Right kidney (tissue), 1 donor: Measurements from ENCODE around the gene CAPN11.
"Not testable (repeated sequence)": the region's sequence is repeated elsewhere in the genome, so short reads cannot be mapped to it uniquely, and the experiment has no call there.

Experiments used
- DNase-seq: peaks from one replicate; pipeline ENCODE4 v3.0.0-alpha.2; 2016

The CAPN11 gene

DNA sequence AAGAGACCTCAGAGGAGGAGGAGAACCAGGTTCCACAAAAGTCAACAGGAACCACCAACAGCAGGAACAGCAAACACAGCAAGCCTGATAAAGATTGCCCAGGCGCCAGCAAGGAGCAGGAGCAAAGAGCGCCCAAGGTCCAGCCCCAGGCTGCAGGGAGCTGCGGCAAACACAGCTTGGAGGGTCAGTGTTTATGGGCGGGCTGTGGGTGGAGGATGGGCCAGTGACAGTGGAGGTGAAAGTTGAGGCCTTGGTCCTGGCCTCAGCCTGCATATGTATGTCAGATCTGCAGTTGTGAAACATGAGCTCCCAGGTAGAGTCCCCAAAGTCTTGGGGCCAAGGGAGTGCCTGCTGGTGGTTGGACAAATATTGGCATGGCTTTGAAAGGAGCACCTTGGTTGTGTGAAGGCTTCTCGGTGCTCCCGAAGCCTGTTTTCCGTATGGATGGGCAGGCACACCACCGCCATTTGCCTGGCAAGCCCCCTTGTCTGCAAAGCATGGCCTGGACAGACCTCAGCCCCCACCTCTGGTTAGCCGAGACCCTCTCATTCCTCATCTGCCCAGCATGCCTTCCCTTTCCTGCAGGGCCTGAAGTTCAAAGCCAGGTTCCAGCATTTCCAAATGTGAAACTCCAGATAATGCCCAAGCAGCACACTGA, 2.0 kb upstream of the CAPN11 start:
- no peak for DNase-seq

DNA sequence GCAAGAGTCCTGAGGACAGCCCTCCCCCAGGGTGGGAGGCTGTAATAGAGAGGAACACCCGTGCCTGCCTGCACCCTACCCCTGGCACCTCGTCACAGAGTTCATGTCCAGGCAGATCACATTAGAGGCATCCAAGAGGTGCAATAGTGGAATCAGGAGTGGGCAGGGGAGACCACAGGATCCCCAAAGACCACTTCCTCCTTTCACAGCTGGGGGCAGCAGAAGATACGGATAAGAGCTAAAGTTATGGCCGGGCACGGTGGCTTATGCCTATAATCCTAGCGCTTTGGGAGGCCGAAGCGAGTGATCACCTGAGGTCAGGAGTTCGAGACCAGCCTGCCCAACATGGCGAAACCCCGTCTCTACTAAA, 1.5 kb upstream of the CAPN11 start:
- no peak for DNase-seq

DNA sequence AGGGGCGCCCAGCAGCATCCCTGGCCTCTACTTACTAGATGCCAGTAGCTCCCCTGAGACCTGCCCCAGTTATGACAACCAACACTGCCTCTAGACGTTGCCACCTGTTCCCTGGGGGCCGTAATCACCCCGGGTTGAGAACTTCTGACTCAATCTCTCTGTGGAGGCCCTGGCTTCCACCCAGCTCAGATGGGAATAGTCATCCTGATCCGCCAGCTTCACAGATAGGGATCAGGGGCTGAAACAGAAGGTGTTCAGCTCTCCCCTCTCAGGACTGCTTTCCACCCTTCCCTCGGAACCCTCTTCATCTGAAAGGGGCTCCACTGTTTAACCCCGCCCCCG, 3.3 kb downstream of the CAPN11 start:
- no peak for DNase-seq

DNA sequence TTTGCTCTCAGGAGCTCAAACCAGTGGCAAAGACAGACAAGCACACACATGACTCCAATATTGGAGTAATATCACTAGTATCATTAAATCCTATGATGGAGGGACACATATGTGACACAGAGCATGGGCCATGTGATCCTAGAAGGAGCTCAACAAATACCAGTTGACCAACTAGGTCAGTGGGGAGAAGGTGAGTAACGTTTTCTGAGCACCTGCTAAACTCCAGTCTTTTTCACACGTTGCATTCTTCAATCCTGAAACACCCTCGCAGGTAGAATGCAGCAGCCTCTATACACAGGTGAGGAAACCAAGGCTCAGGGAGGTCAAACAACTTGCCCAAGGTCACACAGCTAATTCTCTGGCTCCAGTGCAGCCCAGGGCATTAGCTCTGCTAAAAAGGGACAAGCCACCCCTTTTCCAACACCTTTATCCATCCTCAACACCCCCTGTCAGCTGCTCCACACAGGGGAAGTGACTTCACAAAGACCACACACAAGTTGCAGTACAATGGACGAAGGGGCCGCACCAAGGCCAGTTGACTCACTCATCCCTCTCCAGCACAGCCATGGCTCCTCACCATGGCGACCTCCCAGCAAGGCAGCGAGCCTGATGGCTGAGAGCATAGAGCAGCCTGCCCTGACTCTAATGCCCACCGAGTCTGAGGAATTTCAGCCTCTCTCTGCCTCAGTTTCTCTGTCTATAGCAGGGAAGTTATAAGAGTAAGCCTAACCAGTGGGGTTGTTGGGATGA, 4.4 kb downstream of the CAPN11 start:
- DNase-seq, result no peak

DNA sequence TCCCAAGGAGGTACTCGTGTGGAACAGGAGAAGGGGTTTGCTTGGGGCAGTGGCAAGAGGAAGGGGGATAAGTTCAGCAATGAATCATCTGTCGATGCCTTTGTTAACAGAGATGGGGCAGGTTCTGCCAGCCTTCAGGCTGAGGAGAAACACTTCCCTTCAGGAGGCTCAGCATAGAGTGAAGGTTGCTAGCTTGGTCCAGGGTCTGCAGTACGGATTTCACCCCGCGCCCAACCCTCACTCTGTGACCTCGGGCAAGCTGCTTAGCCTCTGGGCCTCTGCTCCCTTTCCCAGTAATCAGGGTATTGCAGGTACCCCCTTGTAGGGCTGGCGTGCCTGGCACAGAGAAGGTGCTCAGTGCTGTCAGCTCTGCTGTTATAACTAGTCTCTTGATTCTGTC, 7.5 kb downstream of the CAPN11 start:
- DNase-seq, result no peak

DNA sequence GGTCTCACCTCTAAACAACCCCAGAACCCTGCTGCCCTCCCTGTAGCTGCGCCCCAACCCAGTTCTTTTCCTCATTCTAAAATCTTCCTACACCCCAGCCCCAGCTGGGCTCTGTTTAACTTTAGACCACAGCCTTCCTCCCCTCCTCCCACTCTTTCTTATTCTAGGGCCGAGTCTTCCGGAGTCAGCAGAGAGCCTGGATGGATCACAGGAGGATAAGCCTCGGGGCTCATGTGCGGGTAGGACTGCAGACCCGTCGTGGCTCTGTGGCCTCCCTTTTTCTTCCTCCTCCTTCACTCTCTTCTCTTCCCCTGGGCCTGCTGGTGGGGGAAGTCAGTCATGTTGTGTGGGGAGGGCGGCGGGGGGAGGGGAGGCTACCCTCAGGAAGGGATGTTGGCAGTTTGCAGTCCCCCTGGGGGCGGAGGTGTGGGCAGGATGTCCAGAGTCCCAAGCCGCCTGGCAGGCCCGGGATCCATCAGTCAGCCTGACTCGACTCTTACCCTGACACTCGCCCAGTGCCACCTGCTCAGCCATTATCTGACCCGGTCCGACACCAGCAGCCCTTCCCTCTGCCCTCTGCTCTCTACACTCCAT, 8.1 kb downstream of the CAPN11 start:
- no peak for DNase-seq

DNA sequence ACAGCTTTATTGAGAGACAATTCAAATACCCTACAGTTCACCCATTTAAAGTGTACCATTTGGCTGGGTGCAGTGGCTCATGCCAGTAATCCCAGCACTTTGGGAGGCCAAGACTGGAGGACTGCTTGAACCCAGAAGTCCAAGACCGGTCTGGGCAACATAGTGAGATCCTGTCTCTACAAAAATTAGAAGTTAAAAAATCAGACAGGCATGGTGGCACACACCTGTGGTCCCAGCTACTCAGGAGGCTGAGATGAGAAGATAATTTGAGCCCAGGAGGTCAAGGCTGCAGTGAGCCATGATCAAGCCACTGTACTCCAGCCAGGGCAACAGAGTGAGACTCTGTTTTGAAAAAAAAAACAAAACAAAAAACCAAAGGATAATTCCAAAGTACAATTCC, 8.9 kb downstream of the CAPN11 start:
- DNase-seq, result no peak

DNA sequence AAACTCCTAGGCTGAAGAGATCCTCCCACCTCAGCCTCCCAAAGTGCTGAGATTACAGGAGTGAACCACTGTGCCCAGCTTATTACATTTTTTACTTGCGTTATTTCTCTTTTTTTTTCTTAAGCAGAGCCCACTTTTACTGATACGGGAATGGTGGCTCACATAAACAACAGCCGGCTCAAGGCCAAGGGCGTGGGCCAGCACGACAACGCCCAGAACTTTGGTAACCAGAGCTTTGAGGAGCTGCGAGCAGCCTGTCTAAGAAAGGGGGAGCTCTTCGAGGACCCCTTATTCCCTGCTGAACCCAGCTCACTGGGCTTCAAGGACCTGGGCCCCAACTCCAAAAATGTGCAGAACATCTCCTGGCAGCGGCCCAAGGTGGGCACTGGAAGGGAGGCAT, 10.5 kb downstream of the CAPN11 start:
- no peak for DNase-seq

DNA sequence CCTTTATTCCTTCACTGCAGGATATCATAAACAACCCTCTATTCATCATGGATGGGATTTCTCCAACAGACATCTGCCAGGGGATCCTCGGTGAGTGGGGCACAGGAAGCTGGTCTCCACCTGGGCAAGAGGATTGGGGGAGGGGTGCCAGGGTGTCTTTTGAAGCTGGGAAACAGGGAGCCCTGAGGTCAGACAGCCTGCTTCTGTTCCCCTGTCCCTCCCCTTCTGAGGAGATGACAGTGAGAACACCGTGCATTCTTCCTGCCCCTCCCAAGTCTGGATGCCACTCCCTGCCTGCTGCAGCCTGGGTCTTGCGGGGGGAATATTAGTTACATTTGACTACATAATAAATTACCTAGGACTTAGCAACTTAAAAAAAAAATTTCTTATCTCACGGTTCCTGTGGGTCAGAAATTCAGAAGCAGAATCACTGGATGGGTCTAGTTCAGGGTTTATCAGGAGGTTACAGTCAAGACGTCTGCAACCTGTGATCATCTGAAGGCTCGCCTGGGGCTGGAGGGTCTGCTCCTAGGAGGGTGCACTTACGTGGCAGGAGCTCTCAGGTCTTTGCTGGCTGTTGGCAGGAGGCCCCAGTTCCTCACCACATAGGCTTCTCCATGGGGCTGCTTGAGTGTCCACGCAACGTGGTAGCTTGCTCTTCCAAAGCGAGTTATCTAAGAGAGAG, 11.4 kb downstream of the CAPN11 start:
- no peak for DNase-seq

DNA sequence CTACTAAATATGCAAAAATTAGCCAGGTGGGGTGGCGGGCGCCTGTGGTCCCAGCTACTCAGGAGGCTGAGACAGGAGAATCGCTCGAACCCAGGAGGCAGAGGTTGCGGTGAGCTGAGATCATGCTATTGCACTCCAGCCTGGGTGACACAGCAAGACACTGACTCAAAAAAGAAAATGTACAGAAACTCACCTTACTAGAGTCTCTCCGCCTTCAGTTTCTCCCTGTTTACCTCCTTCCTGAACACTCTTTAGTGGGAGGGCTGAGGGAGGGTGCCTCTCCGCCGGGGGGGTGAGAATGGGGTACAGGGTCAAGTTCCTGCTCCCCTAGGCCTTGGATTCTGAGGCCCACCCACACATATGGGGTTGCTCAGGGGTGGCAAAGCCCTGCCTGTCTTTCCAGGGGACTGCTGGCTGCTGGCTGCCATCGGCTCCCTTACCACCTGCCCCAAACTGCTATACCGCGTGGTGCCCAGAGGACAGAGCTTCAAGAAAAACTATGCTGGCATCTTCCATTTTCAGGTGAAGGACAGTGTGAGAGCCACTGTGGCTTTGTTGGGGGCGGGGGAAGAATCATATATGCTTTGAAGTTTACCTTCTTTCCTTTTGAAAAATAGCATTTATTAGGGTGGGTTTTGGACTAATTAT, 13.4 kb downstream of the CAPN11 start:
- DNase-seq, result no peak

DNA sequence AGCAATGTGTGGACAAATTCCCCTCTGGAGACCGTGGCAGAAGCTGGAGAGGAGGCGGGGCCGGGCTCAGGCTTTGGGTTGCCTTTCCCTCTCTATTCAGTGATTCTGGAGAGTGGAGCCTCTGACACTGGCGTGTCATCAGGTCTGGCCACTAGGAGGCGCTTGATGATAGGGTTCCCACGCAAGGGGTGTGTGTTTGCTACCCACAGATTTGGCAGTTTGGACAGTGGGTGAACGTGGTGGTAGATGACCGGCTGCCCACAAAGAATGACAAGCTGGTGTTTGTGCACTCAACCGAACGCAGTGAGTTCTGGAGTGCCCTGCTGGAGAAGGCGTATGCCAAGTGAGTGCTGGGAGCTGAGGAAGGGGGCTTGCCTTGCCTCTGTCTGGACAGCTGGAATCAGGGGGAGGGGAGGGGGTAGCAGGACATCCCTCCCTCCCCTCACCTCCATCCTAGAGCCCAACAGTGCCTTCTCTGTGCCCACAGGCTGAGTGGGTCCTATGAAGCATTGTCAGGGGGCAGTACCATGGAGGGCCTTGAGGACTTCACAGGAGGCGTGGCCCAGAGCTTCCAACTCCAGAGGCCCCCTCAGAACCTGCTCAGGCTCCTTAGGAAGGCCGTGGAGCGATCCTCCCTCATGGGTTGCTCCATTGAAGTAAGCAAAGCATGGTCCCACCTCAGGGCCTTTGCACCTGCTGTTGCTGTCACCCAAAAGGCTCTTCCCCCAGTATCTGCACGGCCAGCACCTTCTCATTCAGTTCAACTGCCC, 14.3 kb downstream of the CAPN11 start:
- DNase-seq, result peak; percentile 68

DNA sequence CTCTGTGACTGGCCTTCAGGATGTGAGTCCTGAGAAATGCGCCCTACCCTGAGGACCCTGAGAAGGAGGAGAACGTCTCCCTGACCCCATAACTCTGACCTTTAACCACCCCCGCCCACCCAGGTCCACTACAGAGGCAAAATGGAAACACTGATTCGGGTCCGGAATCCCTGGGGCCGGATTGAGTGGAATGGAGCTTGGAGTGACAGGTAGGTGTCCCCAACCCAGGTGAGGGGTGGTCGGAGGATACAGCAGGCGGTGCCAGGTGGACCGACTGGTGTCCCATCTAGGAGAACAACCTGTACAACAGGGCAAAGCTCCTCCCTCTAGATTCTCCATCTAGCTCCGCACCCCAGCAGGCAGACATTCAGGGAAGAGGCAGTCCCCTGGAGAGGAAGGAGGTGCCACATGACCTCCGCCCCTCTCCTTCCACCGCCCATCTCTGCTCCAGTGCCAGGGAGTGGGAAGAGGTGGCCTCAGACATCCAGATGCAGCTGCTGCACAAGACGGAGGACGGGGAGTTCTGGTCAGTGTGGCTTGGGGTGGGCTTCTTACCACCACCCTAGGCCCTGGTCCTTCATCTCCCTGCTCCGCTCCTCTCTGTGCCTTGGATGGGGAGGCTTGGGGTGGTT, 17.6 kb downstream of the CAPN11 start:
- DNase-seq, result no peak

DNA sequence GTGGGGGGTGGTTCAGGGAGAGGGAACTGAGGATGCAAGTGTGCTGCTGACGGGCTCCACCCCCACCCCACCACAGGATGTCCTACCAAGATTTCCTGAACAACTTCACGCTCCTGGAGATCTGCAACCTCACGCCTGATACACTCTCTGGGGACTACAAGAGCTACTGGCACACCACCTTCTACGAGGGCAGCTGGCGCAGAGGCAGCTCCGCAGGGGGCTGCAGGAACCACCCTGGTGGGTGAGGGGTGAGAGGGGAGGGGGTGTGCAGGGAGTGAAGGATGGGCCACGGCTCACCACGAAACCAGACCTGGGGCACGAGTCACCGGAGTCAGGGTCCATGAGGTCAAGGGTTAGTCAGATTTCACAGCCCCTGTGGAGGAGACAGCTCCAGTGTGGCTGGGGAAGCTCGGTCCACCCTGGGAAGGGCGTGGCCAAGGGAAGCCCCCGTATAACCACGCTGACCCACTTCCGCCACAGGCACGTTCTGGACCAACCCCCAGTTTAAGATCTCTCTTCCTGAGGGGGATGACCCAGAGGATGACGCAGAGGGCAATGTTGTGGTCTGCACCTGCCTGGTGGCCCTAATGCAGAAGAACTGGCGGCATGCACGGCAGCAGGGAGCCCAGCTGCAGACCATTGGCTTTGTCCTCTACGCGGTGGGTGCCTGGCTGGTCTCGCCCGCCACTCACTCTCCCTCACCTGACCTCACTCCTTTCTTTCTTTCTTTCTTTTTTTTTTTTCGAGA, 18.3 kb downstream of the CAPN11 start:
- no peak for DNase-seq

DNA sequence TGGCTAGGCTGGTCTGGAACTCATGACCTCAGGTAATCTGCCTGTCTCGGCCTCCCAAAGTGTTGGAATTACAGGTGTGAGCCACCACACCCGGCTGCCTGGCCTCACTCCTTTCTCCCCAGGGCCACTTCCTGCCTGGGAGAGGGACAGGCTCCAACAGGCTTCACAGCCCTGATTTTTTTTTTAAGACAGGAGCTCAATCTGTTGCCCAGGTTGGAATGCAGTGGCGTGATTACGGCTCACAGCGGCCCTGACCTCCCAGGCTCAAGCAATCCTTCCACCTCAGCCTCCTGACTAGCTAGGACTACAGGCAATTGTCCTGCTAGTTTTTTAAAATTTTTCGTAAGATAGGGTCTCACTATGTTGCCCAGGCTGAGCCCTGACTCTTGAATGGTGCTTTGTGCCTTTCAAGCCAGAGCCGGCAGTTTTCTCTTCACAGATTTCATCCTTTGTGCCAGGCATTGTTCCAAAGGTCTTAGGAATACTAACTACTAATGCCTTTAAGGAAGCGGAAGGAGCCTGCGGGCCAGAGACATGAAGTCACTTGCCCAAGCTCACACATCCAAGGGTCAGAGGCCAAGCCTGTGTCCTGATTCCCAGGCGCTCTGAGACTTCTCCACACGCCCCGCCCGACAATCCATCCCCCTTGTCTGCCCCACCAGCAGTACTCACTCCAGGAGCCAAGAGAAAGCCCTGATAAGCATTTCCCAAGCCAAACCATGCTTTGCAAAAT, 19.2 kb downstream of the CAPN11 start:
- DNase-seq, result no peak

DNA sequence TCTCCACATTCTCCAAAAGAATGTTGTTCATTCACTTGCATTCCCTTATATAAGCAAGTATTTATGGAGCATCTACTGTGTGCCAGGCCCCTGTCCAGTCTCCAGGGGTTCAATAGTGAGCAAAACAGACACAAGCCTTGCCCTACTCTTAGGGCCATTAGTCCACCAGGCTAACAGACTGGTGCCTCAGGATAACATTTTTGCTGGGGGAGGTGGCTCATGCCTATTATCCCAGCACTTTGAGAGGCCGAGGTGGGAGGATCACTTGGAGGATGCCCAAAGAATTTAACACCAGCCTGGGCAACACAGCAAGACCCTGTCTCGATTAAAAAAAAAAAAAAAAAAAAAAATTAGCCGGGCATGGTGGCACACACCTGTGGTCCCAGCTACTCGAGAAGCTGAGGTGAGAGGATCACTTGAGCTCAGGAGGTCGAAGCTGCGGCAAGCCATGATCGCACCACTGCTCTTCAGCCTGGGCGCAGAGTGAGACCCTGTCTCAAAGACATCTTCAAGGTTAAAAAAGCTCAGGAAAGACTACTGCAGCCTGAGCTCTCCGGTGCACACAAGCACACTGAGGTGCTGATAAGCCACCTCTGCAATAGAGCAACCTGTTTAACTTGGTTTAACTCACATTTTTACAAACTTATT, 19.9 kb downstream of the CAPN11 start:
- DNase-seq, result no peak

DNA sequence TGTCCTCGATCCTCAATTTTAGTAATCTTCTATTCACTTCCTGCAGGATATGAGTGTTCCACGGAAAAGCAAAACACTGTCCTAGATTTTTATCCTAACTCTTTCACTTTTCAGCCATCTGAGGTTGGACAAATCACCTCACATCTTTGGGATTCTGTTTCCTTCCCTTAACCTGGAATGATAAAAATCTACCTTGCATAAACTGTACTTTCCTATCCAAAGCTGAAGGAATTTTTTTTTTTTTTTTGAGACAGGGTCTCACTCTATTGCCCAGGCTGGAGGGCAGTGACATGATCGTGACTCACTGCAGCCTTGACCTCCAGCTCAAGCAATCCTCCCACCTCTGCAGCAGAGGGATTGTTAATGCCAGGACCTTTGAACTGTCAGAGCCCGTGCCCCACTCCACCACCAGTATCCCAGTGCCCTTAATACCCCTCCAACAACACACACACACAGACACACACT, 20.5 kb downstream of the CAPN11 start:
- no peak for DNase-seq

DNA sequence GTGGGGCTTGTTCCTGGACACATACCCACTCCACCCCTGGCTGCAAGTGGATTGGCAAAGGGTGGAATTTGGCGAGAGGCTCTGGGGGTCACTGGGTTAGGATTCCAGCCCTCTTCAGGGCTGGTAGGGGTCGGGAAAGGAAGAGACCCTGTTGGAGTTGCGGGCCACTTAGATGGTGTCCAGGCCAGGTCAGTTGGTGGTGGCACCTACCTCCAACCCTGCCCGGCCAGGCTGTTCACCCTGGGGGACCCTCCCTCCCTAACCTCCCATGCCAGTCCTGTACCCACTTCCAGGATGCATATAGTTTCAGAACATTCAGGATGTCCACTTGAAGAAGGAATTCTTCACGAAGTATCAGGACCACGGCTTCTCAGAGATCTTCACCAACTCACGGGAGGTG, 21.0 kb downstream of the CAPN11 start:
- DNase-seq, result no peak

DNA sequence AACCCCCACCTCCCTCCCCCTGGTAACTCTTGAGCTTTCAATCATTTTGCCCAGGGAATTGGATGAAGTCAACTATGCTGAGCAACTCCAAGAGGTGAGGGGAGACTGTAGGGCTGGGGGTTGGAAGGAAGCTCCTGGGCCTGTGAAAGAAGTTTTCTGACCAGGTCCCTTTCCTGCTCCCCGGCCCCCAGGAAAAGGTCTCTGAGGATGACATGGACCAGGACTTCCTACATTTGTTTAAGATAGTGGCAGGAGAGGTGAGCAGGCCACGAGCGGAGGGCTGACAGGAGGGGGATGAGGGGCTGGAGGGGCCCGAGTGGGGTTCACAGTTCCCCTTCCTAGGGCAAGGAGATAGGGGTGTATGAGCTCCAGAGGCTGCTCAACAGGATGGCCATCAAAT, 21.8 kb downstream of the CAPN11 start:
- no peak for DNase-seq

DNA sequence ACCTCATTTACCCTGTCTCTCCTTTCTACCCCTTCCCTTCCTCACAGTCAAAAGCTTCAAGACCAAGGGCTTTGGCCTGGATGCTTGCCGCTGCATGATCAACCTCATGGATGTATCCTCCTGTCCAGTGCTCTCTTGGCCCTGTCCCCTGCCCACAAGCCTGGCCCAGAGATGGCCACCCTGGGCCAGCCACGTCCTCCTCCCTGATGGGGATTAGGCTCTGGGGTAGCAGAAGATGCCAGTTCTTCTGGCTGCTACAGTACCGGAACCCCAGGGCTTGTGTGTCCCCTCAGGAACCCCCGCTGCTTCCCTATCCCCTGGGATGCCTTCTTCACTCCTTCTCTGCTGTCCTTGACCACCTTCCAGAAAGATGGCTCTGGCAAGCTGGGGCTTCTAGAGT, 22.3 kb downstream of the CAPN11 start:
- DNase-seq, result no peak

DNA sequence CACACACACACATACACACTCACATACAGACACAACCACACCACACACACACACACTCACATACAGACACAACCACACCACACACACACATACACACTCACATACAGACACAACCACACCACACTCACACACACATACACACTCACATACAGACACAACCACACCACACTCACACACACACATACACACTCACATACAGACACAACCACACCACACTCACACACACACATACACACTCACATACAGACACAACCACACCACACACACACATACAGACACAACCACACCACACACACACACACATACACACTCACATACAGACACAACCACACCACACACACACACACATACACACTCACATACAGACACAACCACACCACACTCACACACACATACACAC, 23.2 kb downstream of the CAPN11 start:
- not testable (repeated sequence) for DNase-seq
